ENCODE measurements around the gene ACTBL2.

ACTBL2 gene

DNA sequence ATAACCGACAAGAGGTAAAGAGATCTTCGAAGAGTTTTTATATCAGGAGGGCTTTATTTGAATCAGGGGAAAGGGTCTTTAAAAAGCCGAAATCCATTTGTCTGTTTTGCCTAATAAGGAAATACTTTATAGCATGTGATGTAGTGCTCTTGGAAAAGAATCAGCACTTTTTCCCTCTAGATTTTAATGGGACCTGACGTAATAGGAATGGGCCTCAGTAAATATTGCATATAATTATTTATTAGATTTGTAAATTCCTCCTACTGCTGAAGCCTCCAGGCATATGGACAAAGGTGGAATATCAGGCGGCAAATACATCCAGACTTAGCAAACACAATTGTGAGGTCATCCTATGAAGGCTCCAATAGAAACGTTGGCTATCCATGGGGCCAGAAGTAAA, 50.9 kb downstream of the ACTBL2 start:
- Histone ChIP-seq H3K27me3 (ENCODE audit: insufficient read depth, poor library complexity, severe bottlenecking) (no peaks in the 10 kb centered on the region), H3K4me3 (replicated peaks; ENCODE audit: insufficient read depth, low read length) (no peak overlapping the region), H3K27ac (replicated peaks) (no peak overlapping the region)
- DNase-seq (ENCODE audit: low read depth in 1 of 2, low spot score in 1 of 2): no peak
- no peak for TF ChIP-seq SPI1 (IDR thresholded peaks at IDR 0.05; ENCODE audit: borderline replicate concordance, low read depth)
- TF ChIP-seq, protein P1, sequence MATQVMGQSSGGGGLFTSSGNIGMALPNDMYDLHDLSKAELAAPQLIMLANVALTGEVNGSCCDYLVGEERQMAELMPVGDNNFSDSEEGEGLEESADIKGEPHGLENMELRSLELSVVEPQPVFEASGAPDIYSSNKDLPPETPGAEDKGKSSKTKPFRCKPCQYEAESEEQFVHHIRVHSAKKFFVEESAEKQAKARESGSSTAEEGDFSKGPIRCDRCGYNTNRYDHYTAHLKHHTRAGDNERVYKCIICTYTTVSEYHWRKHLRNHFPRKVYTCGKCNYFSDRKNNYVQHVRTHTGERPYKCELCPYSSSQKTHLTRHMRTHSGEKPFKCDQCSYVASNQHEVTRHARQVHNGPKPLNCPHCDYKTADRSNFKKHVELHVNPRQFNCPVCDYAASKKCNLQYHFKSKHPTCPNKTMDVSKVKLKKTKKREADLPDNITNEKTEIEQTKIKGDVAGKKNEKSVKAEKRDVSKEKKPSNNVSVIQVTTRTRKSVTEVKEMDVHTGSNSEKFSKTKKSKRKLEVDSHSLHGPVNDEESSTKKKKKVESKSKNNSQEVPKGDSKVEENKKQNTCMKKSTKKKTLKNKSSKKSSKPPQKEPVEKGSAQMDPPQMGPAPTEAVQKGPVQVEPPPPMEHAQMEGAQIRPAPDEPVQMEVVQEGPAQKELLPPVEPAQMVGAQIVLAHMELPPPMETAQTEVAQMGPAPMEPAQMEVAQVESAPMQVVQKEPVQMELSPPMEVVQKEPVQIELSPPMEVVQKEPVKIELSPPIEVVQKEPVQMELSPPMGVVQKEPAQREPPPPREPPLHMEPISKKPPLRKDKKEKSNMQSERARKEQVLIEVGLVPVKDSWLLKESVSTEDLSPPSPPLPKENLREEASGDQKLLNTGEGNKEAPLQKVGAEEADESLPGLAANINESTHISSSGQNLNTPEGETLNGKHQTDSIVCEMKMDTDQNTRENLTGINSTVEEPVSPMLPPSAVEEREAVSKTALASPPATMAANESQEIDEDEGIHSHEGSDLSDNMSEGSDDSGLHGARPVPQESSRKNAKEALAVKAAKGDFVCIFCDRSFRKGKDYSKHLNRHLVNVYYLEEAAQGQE (IDR thresholded peaks at IDR 0.05; ENCODE audit: insufficient replicate concordance, low read depth): no peak
- TF ChIP-seq, protein P2, sequence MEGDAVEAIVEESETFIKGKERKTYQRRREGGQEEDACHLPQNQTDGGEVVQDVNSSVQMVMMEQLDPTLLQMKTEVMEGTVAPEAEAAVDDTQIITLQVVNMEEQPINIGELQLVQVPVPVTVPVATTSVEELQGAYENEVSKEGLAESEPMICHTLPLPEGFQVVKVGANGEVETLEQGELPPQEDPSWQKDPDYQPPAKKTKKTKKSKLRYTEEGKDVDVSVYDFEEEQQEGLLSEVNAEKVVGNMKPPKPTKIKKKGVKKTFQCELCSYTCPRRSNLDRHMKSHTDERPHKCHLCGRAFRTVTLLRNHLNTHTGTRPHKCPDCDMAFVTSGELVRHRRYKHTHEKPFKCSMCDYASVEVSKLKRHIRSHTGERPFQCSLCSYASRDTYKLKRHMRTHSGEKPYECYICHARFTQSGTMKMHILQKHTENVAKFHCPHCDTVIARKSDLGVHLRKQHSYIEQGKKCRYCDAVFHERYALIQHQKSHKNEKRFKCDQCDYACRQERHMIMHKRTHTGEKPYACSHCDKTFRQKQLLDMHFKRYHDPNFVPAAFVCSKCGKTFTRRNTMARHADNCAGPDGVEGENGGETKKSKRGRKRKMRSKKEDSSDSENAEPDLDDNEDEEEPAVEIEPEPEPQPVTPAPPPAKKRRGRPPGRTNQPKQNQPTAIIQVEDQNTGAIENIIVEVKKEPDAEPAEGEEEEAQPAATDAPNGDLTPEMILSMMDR (IDR thresholded peaks at IDR 0.05; ENCODE audit: insufficient read depth, low read length): no peak
- TF ChIP-seq POLR2AphosphoS5 (IDR thresholded peaks at IDR 0.05; ENCODE audit: low read depth): no peak
- no peak for TF ChIP-seq GABPA (IDR thresholded peaks at IDR 0.05; ENCODE audit: low read depth)

Measured in HL-60 (cell line).